K562 (cell line): ENCODE data around the gene OR2W3. TPM values are rescaled to one million over a fixed set of nuclear protein-coding genes. Genes with fewer than 3 reads are reported as not detected.
"Not testable (repeated sequence)": the region's sequence is repeated elsewhere in the genome, so short reads cannot be mapped to it uniquely, and the experiment has no call there.

ENCODE experiments used
- EP300 ChIP-seq: IDR thresholded peaks from 2 replicates; pipeline ENCODE4 v1.6.1; 2012; ENCODE audit warnings: low read length, improper control_type of control experiment
- ETV5 ChIP-seq: sonication (generic); formaldehyde crosslinking; IDR thresholded peaks from 2 replicates; pipeline ENCODE4 v1.4.0; 2020; ENCODE audit warnings: low read depth, mild to moderate bottlenecking, missing genetic modification reagents
- FOXK2 ChIP-seq, 2 experiments: fragments of 450-650 bp; IDR thresholded peaks in 1 of 2; conservative IDR thresholded peaks in 1 of 2; 2 replicates each; pipeline ENCODE4 v1.6.1; 2016; ENCODE audit warnings: low read depth in 2 of 2, mild to moderate bottlenecking in 1 of 2
- GABPB1 ChIP-seq: sonication (generic); formaldehyde crosslinking; IDR thresholded peaks from 2 replicates; pipeline ENCODE4 v1.8.0; 2022; ENCODE audit warnings: mild to moderate bottlenecking, missing genetic modification reagents
- HLTF ChIP-seq: fragments of 450-650 bp; IDR thresholded peaks from 2 replicates; pipeline ENCODE4 v1.6.1; 2016
- KLF1 ChIP-seq: fragments of 450-650 bp; IDR thresholded peaks from 2 replicates; pipeline ENCODE4 v1.6.1; 2016; ENCODE audit warnings: missing genetic modification characterization, missing compliant biosample characterization
- KLF13 ChIP-seq: fragments of 450-650 bp; IDR thresholded peaks from 2 replicates; pipeline ENCODE4 v1.6.1; 2016; ENCODE audit warnings: missing genetic modification characterization, low read depth, mild to moderate bottlenecking, missing compliant biosample characterization, moderate library complexity, borderline replicate concordance
- KLF16 ChIP-seq: IDR thresholded peaks from 2 replicates; pipeline ENCODE4 v1.6.1; 2016; ENCODE audit warnings: antibody characterized with exemption
- PREB ChIP-seq: sonication (generic); formaldehyde crosslinking; IDR thresholded peaks from 2 replicates; pipeline ENCODE4 v1.8.1; 2023; ENCODE audit warnings: mild to moderate bottlenecking, missing genetic modification reagents
- RAD21 ChIP-seq, 2 experiments: fragments of 250-450 bp in 1 of 2; fragments of 450-650 bp in 1 of 2; sonication (Bioruptor Pico) in 1 of 2; formaldehyde crosslinking in 1 of 2; IDR thresholded peaks in 1 of 2; conservative IDR thresholded peaks in 1 of 2; 2 replicates each; pipeline versions ENCODE4 v1.4.0 to v1.8.0; 2020 to 2022; ENCODE audit warnings: mild to moderate bottlenecking in 2 of 2, moderate library complexity in 1 of 2
- RBM22 ChIP-seq: fragments of 200-400 bp; formaldehyde crosslinking; IDR thresholded peaks from 2 replicates; pipeline ENCODE4 v1.6.1; 2018; ENCODE audit warnings: low read length, low read depth; ENCODE audit not compliant: poor library complexity, severe bottlenecking
- ZBTB17 ChIP-seq: fragments of 450-650 bp; formaldehyde crosslinking; IDR thresholded peaks from 2 replicates; pipeline ENCODE4 v1.4.0; 2020; ENCODE audit warnings: mild to moderate bottlenecking
- ZNF263 ChIP-seq: sonication (generic); formaldehyde crosslinking; IDR thresholded peaks from 2 replicates; pipeline ENCODE4 v1.8.0; 2022; ENCODE audit warnings: mild to moderate bottlenecking, missing genetic modification reagents, borderline replicate concordance
- ZNF316 ChIP-seq: fragments of 450-650 bp; IDR thresholded peaks from 2 replicates; pipeline ENCODE4 v1.6.1; 2016
- polyA plus RNA-seq, 8 experiments: library from polyadenylated mRNA; depleted of rRNA in 4 of 8; stranded (reverse) in 5 of 8; unstranded in 3 of 8; fragments of >200 nt; fragmentation: Nextera tagmentation in 2 of 8; fragmentation: Illumina TruSeq in 1 of 8; extraction: Ambion mirVana in 2 of 8; extraction: Trizol in 1 of 8; gene quantifications; 2 replicates each; pipeline versions ENCODE4 v1.2.1 to v1.2.3, GENCODE V29; 2011 to 2014; ENCODE audit warnings: inconsistent platforms in 1 of 8, missing spikeins in 1 of 8
- total RNA-seq, 7 experiments: library from RNA; depleted of rRNA in 6 of 7; stranded (reverse); fragments of >200 nt in 6 of 7; fragmentation: Illumina TruSeq in 2 of 7; extraction: Trizol in 2 of 7; gene quantifications; 2 replicates each; pipeline versions ENCODE4 v1.2.1 to v1.2.3, GENCODE V29; 2011 to 2021; ENCODE audit warnings: low replicate concordance in 1 of 7
- TF ChIP-seq, protein P1 (sequence below): fragments of 200-800 bp; sonication (Bioruptor generic); IDR thresholded peaks from 2 replicates; pipeline ENCODE4 v1.6.1; 2017; ENCODE audit warnings: missing genetic modification characterization, missing compliant biosample characterization
- TF ChIP-seq, protein P2 (sequence below), 2 experiments: fragments of 450-650 bp; formaldehyde crosslinking in 1 of 2; IDR thresholded peaks; 2 replicates each; pipeline versions ENCODE4 v1.4.0 to v1.6.1; 2014 to 2020; ENCODE audit warnings: mild to moderate bottlenecking in 2 of 2, borderline replicate concordance in 1 of 2, low read depth in 1 of 2

The OR2W3 gene
- total and polyA plus RNA-seq, 9 of the 15 experiments (the other 6 are each of a cell fraction or from before 2014, with no cell fraction given), result 0.67 to 7.6 (median 3.7) TPM

DNA sequence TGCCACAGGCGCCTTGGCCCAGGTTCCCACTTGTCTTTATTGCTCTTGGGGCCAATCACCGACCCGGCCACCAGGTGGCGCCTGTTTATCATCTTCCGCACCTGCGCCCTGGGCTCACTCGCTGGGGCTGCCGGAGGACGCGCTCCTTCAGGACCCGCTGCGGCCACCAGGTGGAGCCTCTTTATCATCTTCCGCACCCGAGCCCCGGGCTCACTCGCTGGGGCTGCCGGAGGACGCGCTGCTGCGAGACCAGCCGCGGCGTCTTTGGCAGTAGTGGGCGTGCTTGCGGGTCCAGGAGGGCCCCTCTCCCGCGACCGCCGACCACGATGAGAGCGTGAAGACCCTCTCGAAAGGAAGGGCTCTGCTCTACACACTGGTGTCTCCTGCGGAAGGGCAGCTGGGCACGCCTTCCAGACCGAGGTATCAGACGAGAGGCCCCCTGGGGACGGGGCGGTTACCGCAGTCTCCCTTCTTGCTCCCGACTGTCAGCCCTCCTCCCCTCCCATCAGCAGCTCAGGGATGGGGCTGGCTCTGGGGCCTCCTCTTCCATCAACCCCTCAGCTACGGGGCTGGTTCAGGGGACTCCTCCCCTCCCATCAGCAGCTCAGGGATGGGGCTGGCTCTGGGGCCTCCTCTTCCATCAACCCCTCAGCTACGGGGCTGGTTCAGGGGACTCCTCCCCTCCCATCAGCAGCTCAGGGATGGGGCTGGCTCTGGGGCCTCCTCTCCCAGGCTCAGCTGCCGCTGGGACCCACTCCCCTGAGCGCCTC lies 41.8 kb downstream of the OR2W3 start (continued):
- TF ChIP-seq, protein P1, sequence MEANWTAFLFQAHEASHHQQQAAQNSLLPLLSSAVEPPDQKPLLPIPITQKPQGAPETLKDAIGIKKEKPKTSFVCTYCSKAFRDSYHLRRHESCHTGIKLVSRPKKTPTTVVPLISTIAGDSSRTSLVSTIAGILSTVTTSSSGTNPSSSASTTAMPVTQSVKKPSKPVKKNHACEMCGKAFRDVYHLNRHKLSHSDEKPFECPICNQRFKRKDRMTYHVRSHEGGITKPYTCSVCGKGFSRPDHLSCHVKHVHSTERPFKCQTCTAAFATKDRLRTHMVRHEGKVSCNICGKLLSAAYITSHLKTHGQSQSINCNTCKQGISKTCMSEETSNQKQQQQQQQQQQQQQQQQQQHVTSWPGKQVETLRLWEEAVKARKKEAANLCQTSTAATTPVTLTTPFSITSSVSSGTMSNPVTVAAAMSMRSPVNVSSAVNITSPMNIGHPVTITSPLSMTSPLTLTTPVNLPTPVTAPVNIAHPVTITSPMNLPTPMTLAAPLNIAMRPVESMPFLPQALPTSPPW, result peak; percentile 15; the same call in 1 of the 2 replicates
- TF ChIP-seq RBM22 (peak; percentile 33), ZBTB17 (CRISPR knock-in tag) (peak; percentile 68; the same call in 1 of the 2 replicates), PREB (CRISPR knock-in tag) (0 out of 2 replicates have a peak, but pooled peaks have one; percentile 75), ETV5 (CRISPR knock-in tag) (0 out of 2 replicates have a peak, but pooled peaks have one; percentile 26), ZNF263 (CRISPR knock-in tag) (peak; percentile 75; the same call in 1 of the 2 replicates), ZNF316 (peak; percentile 51; the same call in 1 of the 2 replicates), EP300 (0 out of 2 replicates have a peak, but pooled peaks have one; percentile 16), HLTF (0 out of 2 replicates have a peak, but pooled peaks have one; percentile 47), KLF16 (peak; percentile 64), FOXK2 (conservative IDR thresholded peaks at IDR 0.05 in 1 of 2, IDR thresholded peaks at IDR 0.05 in 1 of 2; ENCODE audit: low read depth in 2 of 2) (peak; percentile 67 to 70; a peak in 3 of 4 replicates), KLF13 (tag) (0 out of 2 replicates have a peak, but pooled peaks have one; percentile 11), GABPB1 (CRISPR knock-in tag) (peak; percentile 89), RAD21 (CRISPR knock-in tag; conservative IDR thresholded peaks at IDR 0.05 in 1 of 2, IDR thresholded peaks at IDR 0.05 in 1 of 2) (peak; percentile 94 to 95), KLF1 (tag) (peak; percentile 69)
- TF ChIP-seq, protein P2, sequence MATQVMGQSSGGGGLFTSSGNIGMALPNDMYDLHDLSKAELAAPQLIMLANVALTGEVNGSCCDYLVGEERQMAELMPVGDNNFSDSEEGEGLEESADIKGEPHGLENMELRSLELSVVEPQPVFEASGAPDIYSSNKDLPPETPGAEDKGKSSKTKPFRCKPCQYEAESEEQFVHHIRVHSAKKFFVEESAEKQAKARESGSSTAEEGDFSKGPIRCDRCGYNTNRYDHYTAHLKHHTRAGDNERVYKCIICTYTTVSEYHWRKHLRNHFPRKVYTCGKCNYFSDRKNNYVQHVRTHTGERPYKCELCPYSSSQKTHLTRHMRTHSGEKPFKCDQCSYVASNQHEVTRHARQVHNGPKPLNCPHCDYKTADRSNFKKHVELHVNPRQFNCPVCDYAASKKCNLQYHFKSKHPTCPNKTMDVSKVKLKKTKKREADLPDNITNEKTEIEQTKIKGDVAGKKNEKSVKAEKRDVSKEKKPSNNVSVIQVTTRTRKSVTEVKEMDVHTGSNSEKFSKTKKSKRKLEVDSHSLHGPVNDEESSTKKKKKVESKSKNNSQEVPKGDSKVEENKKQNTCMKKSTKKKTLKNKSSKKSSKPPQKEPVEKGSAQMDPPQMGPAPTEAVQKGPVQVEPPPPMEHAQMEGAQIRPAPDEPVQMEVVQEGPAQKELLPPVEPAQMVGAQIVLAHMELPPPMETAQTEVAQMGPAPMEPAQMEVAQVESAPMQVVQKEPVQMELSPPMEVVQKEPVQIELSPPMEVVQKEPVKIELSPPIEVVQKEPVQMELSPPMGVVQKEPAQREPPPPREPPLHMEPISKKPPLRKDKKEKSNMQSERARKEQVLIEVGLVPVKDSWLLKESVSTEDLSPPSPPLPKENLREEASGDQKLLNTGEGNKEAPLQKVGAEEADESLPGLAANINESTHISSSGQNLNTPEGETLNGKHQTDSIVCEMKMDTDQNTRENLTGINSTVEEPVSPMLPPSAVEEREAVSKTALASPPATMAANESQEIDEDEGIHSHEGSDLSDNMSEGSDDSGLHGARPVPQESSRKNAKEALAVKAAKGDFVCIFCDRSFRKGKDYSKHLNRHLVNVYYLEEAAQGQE (IDR thresholded peaks at IDR 0.05; ENCODE audit: borderline replicate concordance), result peak; percentile 80
- TF ChIP-seq, protein P2 (CRISPR knock-in tag; IDR thresholded peaks at IDR 0.05; ENCODE audit: low read depth), result not testable (repeated sequence)
